Occipital lobe (tissue), 2 donors: ENCODE data around the gene PTPRJ. TPM values are rescaled to one million over a fixed set of nuclear protein-coding genes. Genes with fewer than 3 reads are reported as not detected.
"Not testable (repeated sequence)": the region's sequence is repeated elsewhere in the genome, so short reads cannot be mapped to it uniquely, and the experiment has no call there.

Experiments used
- DNase-seq: peaks from one replicate; lab custom pipeline; 2025; lab: John Stamatoyannopoulos, UW
- total RNA-seq: library from RNA; depleted of rRNA; stranded (reverse); fragments of >200 nt; gene quantifications from one replicate; pipeline ENCODE4 v1.2.3, GENCODE V29; 2014

Gene PTPRJ
- total RNA-seq, result 13.7 TPM

GRCh38 chr11:47980088-47980906 lies at the start of gene PTPRJ:
TSS of gene PTPRJ (plus strand) at chr11:47980559. CDS start at chr11:47980913, 354 bp downstream.
- peak; percentile 50 for DNase-seq

DNA sequence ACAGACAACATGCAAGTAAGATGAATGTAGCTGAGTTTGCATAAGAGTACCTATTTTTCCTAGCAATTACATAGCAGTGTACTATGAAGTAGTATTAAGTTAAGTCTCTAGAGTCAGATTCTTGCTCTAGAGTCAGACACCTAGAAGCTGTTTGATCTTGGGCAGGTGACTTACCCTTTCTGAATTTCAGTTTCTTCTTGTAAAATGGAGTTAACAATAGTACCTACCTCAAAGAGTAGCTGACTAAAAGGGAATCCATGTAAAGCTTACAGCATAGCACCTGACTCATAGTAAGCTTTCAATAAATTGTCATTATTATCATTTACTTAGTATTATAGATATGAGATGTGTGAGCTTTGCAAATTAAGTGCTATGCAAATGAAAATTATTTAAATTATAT lies 47.8 kb upstream of the PTPRJ start:
- DNase-seq, result no peak

GRCh38 chr11:47933797-47934196 lies 46.6 kb upstream of the PTPRJ start:
- DNase-seq, result not testable (repeated sequence)

DNA sequence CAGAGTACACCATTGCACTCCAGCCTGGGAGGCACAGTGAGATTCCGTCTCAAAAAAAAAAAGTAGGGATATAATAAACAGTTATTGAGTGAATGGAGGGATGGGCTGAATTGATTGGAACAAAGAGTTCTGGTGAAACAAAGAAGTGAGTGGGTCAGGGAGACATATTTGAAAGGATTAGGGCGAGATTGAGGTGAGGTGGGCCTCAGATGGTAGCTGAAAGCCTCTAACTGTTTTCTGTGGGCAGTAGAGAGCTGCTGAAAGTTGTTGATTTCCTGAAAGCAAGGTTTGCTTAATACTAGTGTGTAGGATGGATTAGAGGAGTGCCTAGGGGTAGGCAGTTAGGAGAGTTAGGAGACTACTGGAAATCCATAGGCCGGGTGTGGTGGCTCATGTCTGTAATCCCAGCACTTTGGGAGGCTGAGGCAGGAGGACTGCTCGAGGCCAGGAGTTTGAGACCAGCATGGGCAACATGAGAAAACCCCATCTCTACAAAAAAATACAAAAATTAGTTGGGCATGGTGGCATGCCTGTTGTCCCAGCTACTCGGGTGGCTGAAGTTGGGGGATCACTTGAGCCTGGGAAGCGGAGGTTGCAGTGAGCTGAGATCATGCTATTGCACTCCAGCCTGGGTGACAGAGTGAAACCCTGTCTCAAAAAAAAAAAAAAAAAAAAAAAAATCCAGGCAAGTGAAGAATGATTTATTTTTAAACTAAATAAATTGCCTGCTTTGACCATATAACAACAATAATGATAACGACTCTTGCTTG lies 41.4 kb upstream of the PTPRJ start:
- no peak for DNase-seq

DNA sequence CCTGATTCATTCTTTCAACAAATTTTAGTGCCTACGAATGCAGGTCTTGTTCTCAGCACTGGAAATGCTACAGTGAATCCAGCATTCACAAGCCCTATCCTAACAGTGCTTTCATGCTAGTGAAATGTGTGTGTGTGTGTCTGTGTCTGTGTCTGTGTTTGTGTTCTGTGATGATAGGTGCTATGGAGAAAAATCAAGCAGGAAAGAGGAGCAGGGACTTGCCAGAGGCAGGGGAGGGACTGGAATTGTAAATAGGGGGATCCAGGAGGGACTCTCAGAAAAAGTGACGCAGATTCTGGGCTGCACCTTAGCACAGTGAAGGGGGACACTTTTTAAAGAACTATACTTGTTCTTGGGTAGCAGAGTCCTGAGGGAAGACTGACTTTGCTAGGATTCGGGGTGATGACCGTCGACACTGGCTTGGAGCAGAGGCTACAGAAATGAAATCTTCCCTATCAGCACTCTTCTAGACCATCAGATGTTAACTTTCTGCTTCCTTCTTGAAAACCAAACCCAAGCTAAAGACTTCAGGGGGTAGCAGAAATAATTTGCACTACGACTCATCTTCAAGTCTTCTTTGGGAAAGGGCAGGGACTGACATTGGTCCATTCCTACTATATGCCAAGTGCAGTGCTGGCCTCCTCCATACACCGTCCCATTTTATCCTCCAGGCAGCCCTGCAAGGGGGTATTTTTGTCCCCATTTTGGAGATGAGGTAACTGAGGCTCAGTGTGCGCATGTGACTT lies 39.3 kb upstream of the PTPRJ start:
- no peak for DNase-seq

- no peak for DNase-seq
Measured at GRCh38 chr11:47941907-47942558, 38.3 kb upstream of the PTPRJ start.

- no peak for DNase-seq
Measured at GRCh38 chr11:47943721-47944586, 36.4 kb upstream of the PTPRJ start.

GRCh38 chr11:47944632-47945031 lies 35.7 kb upstream of the PTPRJ start:
- DNase-seq, result no peak

- peak; percentile 38 for DNase-seq
Measured at GRCh38 chr11:47946682-47947559, 33.4 kb upstream of the PTPRJ start.

GRCh38 chr11:47948137-47948536 lies 32.2 kb upstream of the PTPRJ start:
- no peak for DNase-seq

DNA sequence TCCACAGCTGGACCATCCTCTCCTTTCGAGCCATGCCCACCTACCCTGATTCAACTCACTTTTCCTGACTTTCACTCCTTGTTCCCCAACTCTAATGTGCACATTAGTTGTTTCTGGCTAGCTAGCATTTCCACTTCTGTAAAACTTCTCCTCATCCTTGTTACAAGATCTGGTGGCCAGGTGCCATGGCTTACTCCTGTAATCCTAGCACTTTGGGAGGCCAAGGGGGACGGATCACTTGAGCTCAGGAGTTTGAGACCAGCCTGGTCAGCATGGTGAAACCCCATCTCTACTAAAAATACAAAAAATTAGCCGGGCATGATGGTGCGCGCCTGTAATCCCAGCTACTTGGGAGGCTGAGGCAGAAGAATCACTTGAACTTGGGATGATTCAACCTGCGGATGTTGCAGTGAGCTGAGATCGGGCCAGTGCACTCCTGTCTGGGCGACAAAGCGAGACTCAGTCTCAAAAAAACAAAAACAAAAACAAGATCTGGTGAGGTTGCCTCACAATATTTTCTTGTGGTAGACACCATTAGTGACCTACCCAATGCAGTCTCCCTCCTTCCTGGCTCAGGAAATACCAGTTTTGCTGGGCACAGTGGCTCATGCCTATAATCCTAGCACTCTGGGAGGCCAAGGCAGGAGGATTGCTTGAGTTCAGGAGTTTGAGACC lies 31.2 kb upstream of the PTPRJ start:
- DNase-seq, result not testable (repeated sequence)

DNA sequence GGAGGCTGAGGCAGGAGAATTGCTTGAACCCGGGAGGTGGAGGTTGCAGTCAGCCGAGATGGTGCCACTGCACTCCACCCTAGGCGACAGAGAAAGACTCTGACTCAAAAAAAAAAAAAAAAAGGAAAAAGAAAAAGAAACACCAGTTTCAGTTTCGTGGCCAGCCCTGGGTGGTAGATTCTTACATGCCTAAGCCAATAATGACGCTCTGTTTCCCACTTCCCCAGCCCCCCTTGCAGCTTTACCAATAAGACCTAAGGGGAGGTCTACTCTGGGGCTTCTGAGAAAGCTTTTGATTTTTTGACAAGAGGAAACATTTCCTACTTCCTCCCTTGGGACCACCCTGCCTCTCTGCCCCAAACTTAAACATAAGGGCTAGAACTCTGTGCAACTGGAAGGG lies 30.0 kb upstream of the PTPRJ start:
- no peak for DNase-seq

DNA sequence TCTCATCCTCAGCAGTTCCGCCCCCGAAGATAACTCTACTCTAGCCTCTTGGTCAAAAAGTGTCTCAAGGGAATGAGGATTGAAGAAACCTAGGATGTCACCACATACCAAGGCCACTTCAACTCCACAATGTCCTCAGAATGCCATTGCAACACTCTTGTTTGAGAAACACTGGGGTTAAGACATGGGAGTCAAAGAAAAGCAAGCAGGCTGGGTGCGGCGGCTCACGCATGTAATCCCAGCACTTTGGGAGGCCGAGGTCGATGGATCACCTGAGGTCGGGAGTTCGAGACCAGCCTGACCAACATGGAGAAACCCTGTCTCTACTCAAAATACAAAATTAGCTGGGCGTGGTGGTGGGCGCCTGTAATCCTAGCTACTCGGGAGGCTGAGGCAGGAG lies 28.9 kb upstream of the PTPRJ start:
- DNase-seq, result not testable (repeated sequence)

DNA sequence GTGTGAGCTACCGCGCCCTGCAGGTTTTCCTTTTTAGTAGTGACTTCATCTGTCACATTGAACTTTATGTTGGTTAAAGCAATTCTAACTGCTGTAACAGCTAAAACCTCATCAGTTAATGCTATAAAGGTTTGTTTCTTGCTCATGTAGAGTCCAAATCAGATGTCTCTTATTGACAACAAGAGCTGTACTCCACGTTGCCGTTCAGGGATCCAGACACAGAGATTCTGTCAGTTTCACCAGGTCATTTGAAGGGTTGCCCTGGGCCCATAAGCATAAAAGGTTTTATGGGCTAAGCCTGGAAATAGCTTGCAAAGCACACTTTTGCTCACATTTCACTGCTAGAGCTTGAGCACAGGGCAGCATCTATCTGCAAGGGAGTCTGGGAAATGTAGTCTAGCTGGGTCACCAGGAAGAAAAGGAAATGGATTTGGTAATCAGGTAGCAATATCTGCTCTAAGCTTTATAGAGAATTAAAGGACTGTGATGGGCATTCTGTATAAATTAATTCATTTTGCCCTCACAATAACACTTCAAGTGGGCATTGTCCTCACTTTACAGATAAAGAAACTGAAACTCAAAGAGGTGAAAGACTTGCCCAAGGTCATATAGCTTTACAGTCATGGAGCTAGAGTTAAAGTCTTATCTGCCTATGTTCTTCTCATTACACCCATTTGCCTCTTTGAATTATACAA lies 25.2 kb upstream of the PTPRJ start:
- no peak for DNase-seq

GRCh38 chr11:47960015-47960414 lies 20.3 kb upstream of the PTPRJ start:
- DNase-seq, result no peak

DNA sequence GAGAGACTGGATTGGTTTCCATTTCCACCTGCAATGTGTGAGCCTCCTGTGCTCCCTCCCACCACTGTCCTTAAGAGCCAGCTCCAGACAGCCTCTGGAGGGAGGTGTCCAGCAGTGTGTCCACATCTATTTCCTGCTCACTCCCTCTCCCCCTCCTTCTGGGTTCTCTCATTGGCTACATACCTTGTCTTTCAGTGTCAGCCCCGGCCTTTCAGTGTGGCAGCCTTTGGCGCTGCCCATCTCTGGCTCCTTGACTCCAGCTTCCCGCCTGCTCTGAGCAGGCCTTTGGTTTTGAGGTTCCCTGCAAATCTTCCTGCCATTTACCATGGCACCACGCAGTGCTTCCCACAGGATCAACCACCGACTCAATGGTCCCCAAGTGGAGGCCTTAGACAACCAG lies 19.0 kb upstream of the PTPRJ start:
- DNase-seq, result no peak

DNA sequence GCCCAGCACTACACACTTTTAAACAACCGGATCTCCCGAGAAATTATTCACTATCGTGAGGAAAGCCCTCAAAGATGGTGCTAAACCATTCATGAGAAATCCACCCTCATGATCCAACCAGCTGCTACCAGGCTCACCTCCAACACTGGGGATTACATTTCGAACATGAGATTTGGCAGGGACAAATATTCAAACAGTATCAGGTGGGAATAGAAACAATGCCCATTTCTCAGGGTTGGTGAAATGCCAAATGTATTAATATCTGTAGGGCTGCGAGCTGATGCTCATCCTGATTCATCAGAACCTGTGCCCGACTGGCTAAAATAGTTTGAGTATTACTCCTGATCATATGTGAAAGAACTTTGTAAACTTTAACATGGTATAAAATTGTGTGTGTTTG lies 15.8 kb upstream of the PTPRJ start:
- no peak for DNase-seq
